SK-N-SH treated with all-trans-retinoic acid at 6 μM for 48 hours (cell line): ENCODE results near the gene KDM4C.

Experiments used
- ATAC-seq: fragments of 200-7000 bp; cut with Tn5 transposase; 3 replicates; pipeline ENCODE4 v1.9.1; 2020; ENCODE audit warnings: mild to moderate bottlenecking, moderate library complexity
- ARNTL ChIP-seq: fragments of 450-650 bp; formaldehyde crosslinking; IDR thresholded peaks from 2 replicates; pipeline ENCODE4 v1.5.0; 2020; ENCODE audit warnings: low read depth, mild to moderate bottlenecking, moderate library complexity, borderline replicate concordance
- BACH2 ChIP-seq: fragments of 250-450 bp; sonication (Bioruptor Pico); IDR thresholded peaks from 2 replicates; pipeline ENCODE4 v1.9.0; 2021; ENCODE audit warnings: mild to moderate bottlenecking, borderline replicate concordance
- CREB5 ChIP-seq: fragments of 250-450 bp; sonication (Bioruptor Pico); IDR thresholded peaks from 2 replicates; pipeline ENCODE4 v1.5.1; 2020; ENCODE audit warnings: low read depth, mild to moderate bottlenecking, moderate library complexity
- CSDC2 ChIP-seq: fragments of 250-450 bp; sonication (Bioruptor Pico); IDR thresholded peaks from 2 replicates; pipeline ENCODE4 v1.5.0; 2020; ENCODE audit warnings: mild to moderate bottlenecking, moderate library complexity
- CSRNP3 ChIP-seq: fragments of 250-450 bp; sonication (Bioruptor Pico); IDR thresholded peaks from 2 replicates; pipeline ENCODE4 v1.5.1; 2021; ENCODE audit warnings: mild to moderate bottlenecking, moderate library complexity
- ESRRG ChIP-seq: fragments of 250-450 bp; sonication (Bioruptor Pico); IDR thresholded peaks from 2 replicates; pipeline ENCODE4 v1.6.1; 2021; ENCODE audit warnings: mild to moderate bottlenecking
- GLIS3 ChIP-seq: fragments of 250-450 bp; sonication (Bioruptor Pico); IDR thresholded peaks from 2 replicates; pipeline ENCODE4 v1.5.0; 2020; ENCODE audit warnings: mild to moderate bottlenecking, moderate library complexity
- ISL1 ChIP-seq: fragments of 250-450 bp; sonication (Bioruptor Pico); IDR thresholded peaks from 2 replicates; pipeline ENCODE4 v2.1.2; 2022; ENCODE audit warnings: mild to moderate bottlenecking, moderate library complexity
- OSR1 ChIP-seq: fragments of 250-450 bp; sonication (Bioruptor Pico); IDR thresholded peaks from 2 replicates; pipeline ENCODE4 v1.8.0; 2022; ENCODE audit warnings: moderate library complexity, mild to moderate bottlenecking, inconsistent platforms
- PATZ1 ChIP-seq: fragments of 250-450 bp; sonication (Bioruptor Pico); IDR thresholded peaks from 2 replicates; pipeline ENCODE4 v1.8.0; 2020; ENCODE audit warnings: mild to moderate bottlenecking, moderate library complexity, borderline replicate concordance
- RARB ChIP-seq: fragments of 250-450 bp; sonication (Bioruptor Pico); IDR thresholded peaks from 2 replicates; pipeline ENCODE4 v1.8.0; 2021; ENCODE audit warnings: mild to moderate bottlenecking, moderate library complexity
- SNAI2 ChIP-seq: fragments of 250-450 bp; sonication (Bioruptor Pico); IDR thresholded peaks from 2 replicates; pipeline ENCODE4 v1.5.0; 2020; ENCODE audit warnings: mild to moderate bottlenecking, moderate library complexity
- TCF4 ChIP-seq: fragments of 250-450 bp; sonication (Bioruptor Pico); IDR thresholded peaks from 2 replicates; pipeline ENCODE4 v1.8.0; 2021; ENCODE audit warnings: mild to moderate bottlenecking, moderate library complexity, borderline replicate concordance
- TOX ChIP-seq: fragments of 250-450 bp; sonication (Bioruptor Pico); IDR thresholded peaks from 2 replicates; pipeline ENCODE4 v1.8.0; 2021; ENCODE audit warnings: mild to moderate bottlenecking, moderate library complexity, borderline replicate concordance
- TSHZ2 ChIP-seq: fragments of 250-450 bp; sonication (Bioruptor Pico); IDR thresholded peaks from 2 replicates; pipeline ENCODE4 v1.5.0; 2020; ENCODE audit warnings: mild to moderate bottlenecking, moderate library complexity
- ZC3H10 ChIP-seq: fragments of 250-450 bp; sonication (Bioruptor Pico); IDR thresholded peaks from 2 replicates; pipeline ENCODE4 v1.5.1; 2021; ENCODE audit warnings: mild to moderate bottlenecking, moderate library complexity
- ZFP3 ChIP-seq: fragments of 250-450 bp; sonication (Bioruptor Pico); IDR thresholded peaks from 2 replicates; pipeline ENCODE4 v1.5.0; 2020; ENCODE audit warnings: mild to moderate bottlenecking, moderate library complexity
- ZNF565 ChIP-seq: fragments of 450-650 bp; formaldehyde crosslinking; conservative IDR thresholded peaks from 2 replicates; pipeline ENCODE4 v1.5.0; 2020; ENCODE audit warnings: low read depth, mild to moderate bottlenecking, moderate library complexity
- ZNF70 ChIP-seq: fragments of 450-650 bp; formaldehyde crosslinking; IDR thresholded peaks from 2 replicates; pipeline ENCODE4 v1.5.0; 2020; ENCODE audit warnings: mild to moderate bottlenecking, moderate library complexity
- ZNF8 ChIP-seq: fragments of 450-650 bp; formaldehyde crosslinking; IDR thresholded peaks from 2 replicates; pipeline ENCODE4 v1.5.0; 2020; ENCODE audit warnings: mild to moderate bottlenecking, moderate library complexity

The KDM4C gene

GRCh38 chr9:6929441-6930215 lies 171.9 kb downstream of the KDM4C start (continued):
- TF ChIP-seq TSHZ2 (CRISPR knock-in tag) (no peak), ZNF70 (no peak), ZC3H10 (no peak), ARNTL (CRISPR knock-in tag) (no peak)

GRCh38 chr9:6930827-6931226 lies 173.1 kb downstream of the KDM4C start:
- peak; percentile 83 for ATAC-seq
- TF ChIP-seq SNAI2 (CRISPR knock-in tag) = no peak
- no peak for TF ChIP-seq ESRRG
- TF ChIP-seq RARB (CRISPR knock-in tag) = no peak
- no peak for TF ChIP-seq BACH2
- TF ChIP-seq ISL1 = no peak
- TF ChIP-seq CREB5 (CRISPR knock-in tag) = no peak
- no peak for TF ChIP-seq TCF4
- no peak for TF ChIP-seq ZNF8 (CRISPR knock-in tag)
- TF ChIP-seq TSHZ2 (CRISPR knock-in tag) = no peak
- TF ChIP-seq PATZ1 (CRISPR knock-in tag) = no peak
- no peak for TF ChIP-seq ZC3H10
- TF ChIP-seq ZNF70 = no peak
- no peak for TF ChIP-seq ZNF565 (CRISPR knock-in tag)
- no peak for TF ChIP-seq TOX
- TF ChIP-seq ARNTL (CRISPR knock-in tag) = no peak

- TF ChIP-seq ZFP3 (CRISPR knock-in tag) (no peak), SNAI2 (CRISPR knock-in tag) (no peak), BACH2 (no peak), ZC3H10 (no peak), CREB5 (CRISPR knock-in tag) (no peak), ZNF70 (no peak), CSRNP3 (CRISPR knock-in tag) (no peak), ESRRG (no peak), ZNF8 (CRISPR knock-in tag) (no peak), ZNF565 (CRISPR knock-in tag) (no peak), GLIS3 (no peak), OSR1 (no peak), TSHZ2 (CRISPR knock-in tag) (no peak), ISL1 (no peak), CSDC2 (CRISPR knock-in tag) (no peak)
- ATAC-seq = peak; percentile 74
Observed at GRCh38 chr9:6931913-6932312, 174.1 kb downstream of the KDM4C start.
